ENCODE results near the gene CBR1. TPM values are rescaled to one million over a fixed set of nuclear protein-coding genes. Genes with fewer than 3 reads are reported as not detected.

CBR1 gene
- polyA plus RNA-seq, 1 experiment = 157 TPM

GRCh38 chr21:36032647-36033406 lies 37.0 kb upstream of the CBR1 start:
- no peak for DNase-seq (ENCODE audit: low read depth)
- Histone ChIP-seq H3K27me3 (ENCODE audit: control insufficient read depth, insufficient read depth, low read length) (no peaks in the 10 kb centered on the region), H3K4me3 (ENCODE audit: low read depth, low read length) (no peak overlapping the region), H3K36me3 (ENCODE audit: control insufficient read depth, insufficient read depth, low read length) (peaks cover 3% of the 10 kb centered on the region; the same call in 1 of the 2 replicates)
- TF ChIP-seq CTCF (IDR thresholded peaks at IDR 0.05; ENCODE audit: insufficient read depth, low read depth, low read length) = no peak
- ChIA-PET POLR2A (no interaction called here), CTCF (no interaction called here)

- DNase-seq (ENCODE audit: low read depth) = no peak
- H3K27me3 ChIP-seq (ENCODE audit: control insufficient read depth, insufficient read depth, low read length) = no peaks in the 10 kb centered on the region
- H3K36me3 ChIP-seq (ENCODE audit: control insufficient read depth, insufficient read depth, low read length) = peaks cover 6% of the 10 kb centered on the region
- no peak for TF ChIP-seq CTCF (IDR thresholded peaks at IDR 0.05; ENCODE audit: insufficient read depth, low read depth, low read length)
- no peak overlapping the region for H3K4me3 ChIP-seq (ENCODE audit: low read depth, low read length)
- ChIA-PET CTCF (interaction anchor here (1.3 kb wide), 1 partner anchor 78 kb away, joined by 4 read pairs; no protein-coding TSS in a partner anchor), POLR2A (no interaction called here)
These were observed 35.5 kb upstream of the CBR1 start for GRCh38 chr21:36034211-36034913.

GRCh38 chr21:36035381-36035791 lies 34.4 kb upstream of the CBR1 start:
- ChIA-PET POLR2A (no interaction called here), CTCF (no interaction called here)
- TF ChIP-seq CTCF (IDR thresholded peaks at IDR 0.05; ENCODE audit: insufficient read depth, low read depth, low read length) = no peak
- no peak for DNase-seq (ENCODE audit: low read depth)
- H3K4me3 ChIP-seq (ENCODE audit: low read depth, low read length) = no peak overlapping the region
- peaks cover 10% of the 10 kb centered on the region for H3K36me3 ChIP-seq (ENCODE audit: control insufficient read depth, insufficient read depth, low read length)
- no peaks in the 10 kb centered on the region for H3K27me3 ChIP-seq (ENCODE audit: control insufficient read depth, insufficient read depth, low read length)

GRCh38 chr21:36038701-36039497 lies 30.9 kb upstream of the CBR1 start:
- peaks cover 12% of the 10 kb centered on the region for H3K36me3 ChIP-seq (ENCODE audit: control insufficient read depth, insufficient read depth, low read length)
- CTCF ChIA-PET = interaction anchor here (1.5 to 1.6 kb wide), 2 partner anchors 8 to 10 kb away, joined by 4 to 6 read pairs; no protein-coding TSS in a partner anchor

More at GRCh38 chr21:36038701-36039497, 30.9 kb upstream of the CBR1 start:
- no peak overlapping the region for H3K4me3 ChIP-seq (ENCODE audit: low read depth, low read length)
- no peak for TF ChIP-seq CTCF (IDR thresholded peaks at IDR 0.05; ENCODE audit: insufficient read depth, low read depth, low read length)
- POLR2A ChIA-PET = no interaction called here
- no peaks in the 10 kb centered on the region for H3K27me3 ChIP-seq (ENCODE audit: control insufficient read depth, insufficient read depth, low read length)
- no peak for DNase-seq (ENCODE audit: low read depth)
